ENCODE measurements around the gene FADS1. TPM values are rescaled to one million over a fixed set of nuclear protein-coding genes. Genes with fewer than 3 reads are reported as not detected.

Gene FADS1
- total RNA-seq, 1 experiment from 2014 or later, result 442 TPM

DNA sequence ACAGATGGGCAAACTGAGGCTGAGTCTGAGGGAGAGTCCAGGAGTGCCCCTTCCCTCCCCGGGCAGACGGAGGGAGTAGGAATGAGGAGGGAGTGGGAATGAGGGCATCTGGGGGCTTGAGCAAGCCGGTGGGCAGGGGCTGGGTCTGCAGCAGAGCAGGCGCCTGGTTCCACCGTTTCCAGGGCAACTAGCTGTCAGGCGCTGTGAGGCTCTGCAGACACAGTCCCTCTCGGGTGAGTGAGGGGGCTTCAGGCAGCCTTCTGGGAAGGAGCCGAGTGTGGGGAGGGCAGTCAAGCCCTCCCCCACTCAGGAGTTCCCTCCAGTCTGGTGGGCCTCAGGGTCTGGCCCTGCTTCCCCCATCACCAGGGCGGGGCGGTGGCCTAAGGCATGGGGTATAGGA is 43.4 kb downstream of the FADS1 start:
- POLR2A ChIA-PET (ENCODE audit: low non-redundant PET), result no interaction called here
- TF ChIP-seq EZH2 (IDR thresholded peaks at IDR 0.05; ENCODE audit: borderline replicate concordance, low read depth, low read length, poor library complexity, severe bottlenecking), result no peak
- TF ChIP-seq, protein P1, sequence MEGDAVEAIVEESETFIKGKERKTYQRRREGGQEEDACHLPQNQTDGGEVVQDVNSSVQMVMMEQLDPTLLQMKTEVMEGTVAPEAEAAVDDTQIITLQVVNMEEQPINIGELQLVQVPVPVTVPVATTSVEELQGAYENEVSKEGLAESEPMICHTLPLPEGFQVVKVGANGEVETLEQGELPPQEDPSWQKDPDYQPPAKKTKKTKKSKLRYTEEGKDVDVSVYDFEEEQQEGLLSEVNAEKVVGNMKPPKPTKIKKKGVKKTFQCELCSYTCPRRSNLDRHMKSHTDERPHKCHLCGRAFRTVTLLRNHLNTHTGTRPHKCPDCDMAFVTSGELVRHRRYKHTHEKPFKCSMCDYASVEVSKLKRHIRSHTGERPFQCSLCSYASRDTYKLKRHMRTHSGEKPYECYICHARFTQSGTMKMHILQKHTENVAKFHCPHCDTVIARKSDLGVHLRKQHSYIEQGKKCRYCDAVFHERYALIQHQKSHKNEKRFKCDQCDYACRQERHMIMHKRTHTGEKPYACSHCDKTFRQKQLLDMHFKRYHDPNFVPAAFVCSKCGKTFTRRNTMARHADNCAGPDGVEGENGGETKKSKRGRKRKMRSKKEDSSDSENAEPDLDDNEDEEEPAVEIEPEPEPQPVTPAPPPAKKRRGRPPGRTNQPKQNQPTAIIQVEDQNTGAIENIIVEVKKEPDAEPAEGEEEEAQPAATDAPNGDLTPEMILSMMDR (conservative IDR thresholded peaks at IDR 0.05; ENCODE audit: low read depth, low read length), result no peak

DNA sequence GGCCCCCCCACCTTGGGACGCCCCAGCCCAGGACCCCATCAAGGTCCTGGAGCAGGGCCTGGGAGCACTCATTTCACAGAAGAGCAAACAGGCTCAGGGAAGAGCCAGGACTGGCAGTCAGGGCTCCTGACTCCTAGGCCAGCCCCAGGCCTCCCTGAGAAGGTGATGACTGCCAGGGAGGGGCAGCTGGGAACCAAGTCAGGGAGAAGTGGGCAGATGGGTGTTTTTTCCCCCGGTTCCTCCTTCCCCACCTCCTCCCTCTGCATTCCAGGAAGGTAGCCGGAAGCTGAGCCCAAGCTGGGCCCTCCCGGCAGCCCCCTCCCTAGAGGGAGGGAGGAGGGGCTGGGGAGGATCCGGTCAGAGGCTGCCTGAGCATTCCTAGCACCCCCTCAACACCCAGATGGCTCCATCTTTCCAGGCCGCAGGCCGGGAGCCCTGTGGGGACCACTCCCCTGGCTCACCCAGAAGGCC is 44.8 kb downstream of the FADS1 start:
- POLR2A ChIA-PET (ENCODE audit: low non-redundant PET), result no interaction called here

More for the DNA sequence above, 43.4 kb downstream of the FADS1 start:
- no peaks in the 10 kb centered on the region for H3K36me3 ChIP-seq (ENCODE audit: insufficient read depth, low read length, poor library complexity, severe bottlenecking)
- intact Hi-C loops (cut with micrococcal nuclease; ENCODE audit: unreplicated experiment), result no loop called here
- BruUV-seq (replicated peaks), result no TSS peak
- H3K4me1 ChIP-seq (ENCODE audit: insufficient read depth, low read length, poor library complexity, severe bottlenecking), result peaks cover 10% of the 10 kb centered on the region
- H3K27ac ChIP-seq (ENCODE audit: low read depth, low read length, poor library complexity, severe bottlenecking), result no peak overlapping the region
- H3K9me3 ChIP-seq (ENCODE audit: low read depth, low read length, poor library complexity, severe bottlenecking), result no peaks in the 10 kb centered on the region
- no peak for DNase-seq (ENCODE audit: low spot score)
- H3K27me3 ChIP-seq (replicated peaks; ENCODE audit: insufficient read depth, low read depth, low read length, poor library complexity), result no peaks in the 10 kb centered on the region
- CTCF ChIA-PET, result no interaction called here
- no peak overlapping the region for H3K4me3 ChIP-seq (ENCODE audit: low read depth, low read length, poor library complexity, severe bottlenecking)

DNA sequence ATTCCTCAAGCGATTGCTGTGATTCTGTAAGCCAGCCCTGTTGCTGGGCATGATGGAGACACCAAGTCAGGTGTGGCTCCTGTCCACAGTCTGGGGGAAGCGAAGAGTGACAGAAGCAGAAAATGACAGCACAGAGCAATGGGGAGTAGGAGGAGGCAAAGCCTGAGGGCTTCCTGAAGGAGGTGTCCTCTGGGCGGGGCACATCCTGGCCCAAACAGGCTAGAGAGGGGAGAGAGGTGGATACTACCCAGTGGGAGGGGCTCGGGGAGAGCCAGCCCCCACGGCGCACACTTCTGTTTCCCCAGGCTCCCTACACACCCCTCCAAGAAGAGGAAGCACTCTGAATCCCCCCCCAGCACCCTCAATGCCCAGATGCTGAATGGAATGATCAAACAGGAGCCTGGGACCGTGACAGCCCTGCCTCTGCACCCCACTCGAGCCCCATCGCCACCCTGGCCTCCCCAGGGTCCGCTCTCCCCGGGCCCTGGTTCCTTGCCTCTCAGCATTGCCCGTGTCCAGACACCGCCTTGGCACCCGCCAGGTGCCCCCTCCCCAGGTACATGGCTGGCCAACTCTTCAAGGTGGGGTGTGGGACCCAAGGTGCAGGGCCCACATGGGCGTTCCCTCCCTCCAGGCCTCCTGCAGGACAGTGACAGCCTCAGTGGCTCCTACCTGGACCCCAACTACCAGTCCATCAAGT is 45.5 kb downstream of the FADS1 start:
- intact Hi-C loops (cut with micrococcal nuclease; ENCODE audit: unreplicated experiment), result no loop called here
- ChIA-PET CTCF (no interaction called here), POLR2A (ENCODE audit: low non-redundant PET) (no interaction called here)
- DNase-seq (ENCODE audit: low spot score), result no peak
- H3K9me3 ChIP-seq (ENCODE audit: low read depth, low read length, poor library complexity, severe bottlenecking), result no peaks in the 10 kb centered on the region
- no peak for TF ChIP-seq EZH2 (IDR thresholded peaks at IDR 0.05; ENCODE audit: borderline replicate concordance, low read depth, low read length, poor library complexity, severe bottlenecking)
- TF ChIP-seq, protein P1 (conservative IDR thresholded peaks at IDR 0.05; ENCODE audit: low read depth, low read length), result no peak
- H3K27me3 ChIP-seq (replicated peaks; ENCODE audit: insufficient read depth, low read depth, low read length, poor library complexity), result no peaks in the 10 kb centered on the region
- H3K4me1 ChIP-seq (ENCODE audit: insufficient read depth, low read length, poor library complexity, severe bottlenecking), result no peaks in the 10 kb centered on the region
- H3K4me3 ChIP-seq (ENCODE audit: low read depth, low read length, poor library complexity, severe bottlenecking), result no peak overlapping the region
- no peak overlapping the region for H3K27ac ChIP-seq (ENCODE audit: low read depth, low read length, poor library complexity, severe bottlenecking)
- H3K36me3 ChIP-seq (ENCODE audit: insufficient read depth, low read length, poor library complexity, severe bottlenecking), result no peaks in the 10 kb centered on the region
- BruUV-seq (replicated peaks), result no TSS peak

More for the DNA sequence above, 44.8 kb downstream of the FADS1 start:
- Histone ChIP-seq H3K4me1 (ENCODE audit: insufficient read depth, low read length, poor library complexity, severe bottlenecking) (peaks cover 6% of the 10 kb centered on the region), H3K4me3 (ENCODE audit: low read depth, low read length, poor library complexity, severe bottlenecking) (no peak overlapping the region), H3K27me3 (replicated peaks; ENCODE audit: insufficient read depth, low read depth, low read length, poor library complexity) (no peaks in the 10 kb centered on the region), H3K9me3 (ENCODE audit: low read depth, low read length, poor library complexity, severe bottlenecking) (no peaks in the 10 kb centered on the region), H3K27ac (ENCODE audit: low read depth, low read length, poor library complexity, severe bottlenecking) (no peak overlapping the region), H3K36me3 (ENCODE audit: insufficient read depth, low read length, poor library complexity, severe bottlenecking) (no peaks in the 10 kb centered on the region)
- intact Hi-C loops (cut with micrococcal nuclease; ENCODE audit: unreplicated experiment), result no loop called here
- TF ChIP-seq, protein P1 (conservative IDR thresholded peaks at IDR 0.05; ENCODE audit: low read depth, low read length), result no peak
- TF ChIP-seq EZH2 (IDR thresholded peaks at IDR 0.05; ENCODE audit: borderline replicate concordance, low read depth, low read length, poor library complexity, severe bottlenecking), result no peak
- DNase-seq (ENCODE audit: low spot score), result no peak
- BruUV-seq (replicated peaks), result no TSS peak
- CTCF ChIA-PET, result no interaction called here

Data from A673 (cell line).